HepG2 (cell line): ENCODE measurements around the gene SAYSD1. TPM values are rescaled to one million over a fixed set of nuclear protein-coding genes. Genes with fewer than 3 reads are reported as not detected.
A peak's percentile ranks its signal among the peaks of the same experiment; 100 is the strongest.

Source experiments
- CBFB ChIP-seq: sonication (generic); formaldehyde crosslinking; IDR thresholded peaks from 2 replicates; pipeline ENCODE4 v1.4.0; 2020; ENCODE audit warnings: missing genetic modification reagents
- CC2D1A ChIP-seq: sonication (generic); formaldehyde crosslinking; IDR thresholded peaks from 2 replicates; pipeline ENCODE4 v1.8.1; 2023; ENCODE audit warnings: mild to moderate bottlenecking, missing genetic modification reagents
- CREM ChIP-seq, 2 experiments: sonication (generic) in 1 of 2; formaldehyde crosslinking in 1 of 2; IDR thresholded peaks; 2 replicates each; pipeline versions ENCODE4 v1.4.0 to v1.6.1; 2016 to 2020; ENCODE audit warnings: antibody characterized with exemption in 1 of 2, mild to moderate bottlenecking in 1 of 2, missing genetic modification reagents in 1 of 2
- DMAP1 ChIP-seq: IDR thresholded peaks from 2 replicates; pipeline ENCODE4 v1.6.1; 2016
- HNRNPH1 ChIP-seq: fragments of 200-400 bp; formaldehyde crosslinking; optimal IDR thresholded peaks from 2 replicates; pipeline ENCODE3; 2017; ENCODE audit warnings: mild to moderate bottlenecking, low read depth, low read length
- KDM5B ChIP-seq: sonication (generic); formaldehyde crosslinking; IDR thresholded peaks from 2 replicates; pipeline ENCODE4 v1.4.0; 2020; ENCODE audit warnings: missing genetic modification reagents, mild to moderate bottlenecking, borderline replicate concordance
- MXI1 ChIP-seq: IDR thresholded peaks from 3 replicates; pipeline ENCODE4 v1.6.1; 2012; ENCODE audit warnings: low read depth, low read length, inconsistent platforms, borderline replicate concordance
- NPAS2 ChIP-seq: sonication (generic); formaldehyde crosslinking; IDR thresholded peaks from 2 replicates; pipeline ENCODE4 v1.8.0; 2022; ENCODE audit warnings: mild to moderate bottlenecking, missing genetic modification reagents, borderline replicate concordance
- PREB ChIP-seq: sonication (generic); formaldehyde crosslinking; IDR thresholded peaks from 2 replicates; pipeline ENCODE4 v1.4.0; 2020; ENCODE audit warnings: missing genetic modification reagents
- PRMT3 ChIP-seq: sonication (generic); formaldehyde crosslinking; IDR thresholded peaks from 2 replicates; pipeline ENCODE4 v1.8.1; 2022; ENCODE audit warnings: low read depth, mild to moderate bottlenecking, moderate library complexity, missing genetic modification reagents, borderline replicate concordance
- RARG ChIP-seq: sonication (generic); formaldehyde crosslinking; IDR thresholded peaks from 2 replicates; pipeline ENCODE4 v1.4.0; 2020; ENCODE audit warnings: low read depth, mild to moderate bottlenecking, missing genetic modification reagents
- SP140L ChIP-seq: sonication (generic); formaldehyde crosslinking; IDR thresholded peaks from 2 replicates; pipeline ENCODE4 v1.4.0; 2020; ENCODE audit warnings: missing genetic modification reagents, borderline replicate concordance
- SRY ChIP-seq: sonication (generic); formaldehyde crosslinking; IDR thresholded peaks from 2 replicates; pipeline ENCODE4 v1.8.0; 2022; ENCODE audit warnings: mild to moderate bottlenecking, missing genetic modification reagents
- TEF ChIP-seq: sonication (generic); formaldehyde crosslinking; IDR thresholded peaks from 2 replicates; pipeline ENCODE4 v1.5.0; 2020; ENCODE audit warnings: missing genetic modification reagents
- TSC22D2 ChIP-seq: sonication (generic); formaldehyde crosslinking; IDR thresholded peaks from 2 replicates; pipeline ENCODE4 v1.5.1; 2020; ENCODE audit warnings: missing genetic modification reagents, mild to moderate bottlenecking, borderline replicate concordance
- XRCC5 ChIP-seq: fragments of 200-400 bp; formaldehyde crosslinking; optimal IDR thresholded peaks from 2 replicates; pipeline ENCODE3; 2017; ENCODE audit warnings: mild to moderate bottlenecking, low read length
- ZBTB21 ChIP-seq: sonication (generic); formaldehyde crosslinking; IDR thresholded peaks from 2 replicates; pipeline ENCODE4 v1.4.0; 2020; ENCODE audit warnings: missing genetic modification reagents
- ZBTB25 ChIP-seq: IDR thresholded peaks from 2 replicates; pipeline ENCODE4 v1.6.1; 2018; ENCODE audit warnings: missing genetic modification reagents
- ZBTB42 ChIP-seq: sonication (generic); formaldehyde crosslinking; IDR thresholded peaks from 2 replicates; pipeline ENCODE4 v1.5.0; 2020; ENCODE audit warnings: mild to moderate bottlenecking, missing genetic modification reagents
- ZNF570 ChIP-seq: sonication (generic); formaldehyde crosslinking; IDR thresholded peaks from 2 replicates; pipeline ENCODE4 v1.4.0; 2020; ENCODE audit warnings: mild to moderate bottlenecking, missing genetic modification reagents, borderline replicate concordance
- ZNF747 ChIP-seq: sonication (generic); formaldehyde crosslinking; IDR thresholded peaks from 2 replicates; pipeline ENCODE4 v1.8.1; 2023; ENCODE audit warnings: missing genetic modification reagents, mild to moderate bottlenecking, borderline replicate concordance
- ZNF781 ChIP-seq: sonication (generic); formaldehyde crosslinking; IDR thresholded peaks from 2 replicates; pipeline ENCODE4 v1.5.1; 2020; ENCODE audit warnings: borderline replicate concordance, mild to moderate bottlenecking, missing genetic modification reagents; ENCODE audit errors: not compliant biosample characterization
- ZSCAN31 ChIP-seq: sonication (generic); formaldehyde crosslinking; IDR thresholded peaks from 2 replicates; pipeline ENCODE4 v1.5.0; 2020; ENCODE audit warnings: low read depth, mild to moderate bottlenecking, missing genetic modification reagents
- polyA plus RNA-seq, 8 experiments: library from polyadenylated mRNA; depleted of rRNA in 3 of 8; stranded (reverse) in 7 of 8; unstranded in 1 of 8; fragments of >200 nt; fragmentation: Illumina TruSeq in 4 of 8; extraction: Trizol in 4 of 8; gene quantifications; 2 replicates each; pipeline versions ENCODE4 v1.2.1 to v1.2.3, GENCODE V29; 2011 to 2016; ENCODE audit warnings: low read depth in 4 of 8, missing spikeins in 1 of 8, mixed read lengths in 1 of 8; ENCODE audit not compliant: insufficient read depth in 1 of 8
- total RNA-seq, 5 experiments: library from RNA; depleted of rRNA; stranded (reverse); fragments of >200 nt; fragmentation: Illumina TruSeq; extraction: Trizol; gene quantifications; 2 replicates each; pipeline ENCODE4 v1.2.3, GENCODE V29; 2016; ENCODE audit warnings: low read depth in 1 of 5
- TF ChIP-seq, protein P1 (sequence below): sonication (generic); formaldehyde crosslinking; IDR thresholded peaks from 2 replicates; pipeline ENCODE4 v1.4.0; 2020; ENCODE audit warnings: mild to moderate bottlenecking, low read depth, missing genetic modification reagents
- TF ChIP-seq, protein P2 (sequence below): sonication (generic); formaldehyde crosslinking; IDR thresholded peaks from 2 replicates; pipeline ENCODE4 v1.8.1; 2023; ENCODE audit warnings: mild to moderate bottlenecking, inconsistent platforms, moderate library complexity, missing genetic modification reagents, borderline replicate concordance
- TF ChIP-seq, protein P3 (sequence below): sonication (generic); formaldehyde crosslinking; IDR thresholded peaks from 2 replicates; pipeline ENCODE4 v1.5.0; 2020; ENCODE audit warnings: missing genetic modification reagents

SAYSD1 gene
- total and polyA plus RNA-seq, 2 of the 13 experiments (the other 11 are each of a cell fraction or from before 2014, with no cell fraction given), result 10.1 to 16.0 TPM

- TF ChIP-seq SRY (CRISPR knock-in tag) (no peak), TEF (no peak), ZBTB42 (CRISPR knock-in tag) (no peak), ZNF570 (CRISPR knock-in tag) (no peak), ZBTB21 (CRISPR knock-in tag) (no peak), ZNF781 (CRISPR knock-in tag) (no peak), MXI1 (no peak), ZNF747 (CRISPR knock-in tag) (no peak), SP140L (0 out of 2 replicates have a peak, but pooled peaks have one; percentile 11), KDM5B (CRISPR knock-in tag) (no peak), ZSCAN31 (CRISPR knock-in tag) (peak; percentile 5; the same call in 1 of the 2 replicates), ZBTB25 (CRISPR knock-in tag) (peak; percentile 8; the same call in 1 of the 2 replicates), HNRNPH1 (no peak), PRMT3 (CRISPR knock-in tag) (peak; percentile 3; the same call in 1 of the 2 replicates), TSC22D2 (CRISPR knock-in tag) (0 out of 2 replicates have a peak, but pooled peaks have one; percentile 1), RARG (no peak), NPAS2 (CRISPR knock-in tag) (no peak), XRCC5 (no peak), DMAP1 (CRISPR knock-in tag) (no peak), PREB (no peak), CBFB (CRISPR knock-in tag) (0 out of 2 replicates have a peak, but pooled peaks have one; percentile 1), CC2D1A (CRISPR knock-in tag) (no peak), CREM (IDR thresholded peaks at IDR 0.05) (no peak), CREM (CRISPR knock-in tag; IDR thresholded peaks at IDR 0.05) (no peak)
- TF ChIP-seq, protein P1, sequence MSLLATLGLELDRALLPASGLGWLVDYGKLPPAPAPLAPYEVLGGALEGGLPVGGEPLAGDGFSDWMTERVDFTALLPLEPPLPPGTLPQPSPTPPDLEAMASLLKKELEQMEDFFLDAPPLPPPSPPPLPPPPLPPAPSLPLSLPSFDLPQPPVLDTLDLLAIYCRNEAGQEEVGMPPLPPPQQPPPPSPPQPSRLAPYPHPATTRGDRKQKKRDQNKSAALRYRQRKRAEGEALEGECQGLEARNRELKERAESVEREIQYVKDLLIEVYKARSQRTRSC (CRISPR knock-in tag), result no peak
- TF ChIP-seq, protein P2, sequence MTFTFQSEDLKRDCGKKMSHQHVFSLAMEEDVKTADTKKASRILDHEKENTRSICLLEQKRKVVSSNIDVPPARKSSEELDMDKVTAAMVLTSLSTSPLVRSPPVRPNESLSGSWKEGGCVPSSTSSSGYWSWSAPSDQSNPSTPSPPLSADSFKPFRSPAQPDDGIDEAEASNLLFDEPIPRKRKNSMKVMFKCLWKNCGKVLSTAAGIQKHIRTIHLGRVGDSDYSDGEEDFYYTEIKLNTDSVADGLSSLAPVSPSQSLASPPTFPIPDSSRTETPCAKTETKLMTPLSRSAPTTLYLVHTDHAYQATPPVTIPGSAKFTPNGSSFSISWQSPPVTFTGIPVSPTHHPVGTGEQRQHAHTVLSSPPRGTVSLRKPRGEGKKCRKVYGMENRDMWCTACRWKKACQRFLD (CRISPR knock-in tag), result no peak
- TF ChIP-seq, protein P3, sequence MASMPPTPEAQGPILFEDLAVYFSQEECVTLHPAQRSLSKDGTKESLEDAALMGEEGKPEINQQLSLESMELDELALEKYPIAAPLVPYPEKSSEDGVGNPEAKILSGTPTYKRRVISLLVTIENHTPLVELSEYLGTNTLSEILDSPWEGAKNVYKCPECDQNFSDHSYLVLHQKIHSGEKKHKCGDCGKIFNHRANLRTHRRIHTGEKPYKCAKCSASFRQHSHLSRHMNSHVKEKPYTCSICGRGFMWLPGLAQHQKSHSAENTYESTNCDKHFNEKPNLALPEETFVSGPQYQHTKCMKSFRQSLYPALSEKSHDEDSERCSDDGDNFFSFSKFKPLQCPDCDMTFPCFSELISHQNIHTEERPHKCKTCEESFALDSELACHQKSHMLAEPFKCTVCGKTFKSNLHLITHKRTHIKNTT, result no peak
These were observed 640 bp downstream of the SAYSD1 start (continued) for GRCh38 chr6:39114388-39114703.
